T-helper 1 cell treated with Interleukin-12 subunit alpha and Interleukin-12 subunit beta and Interleukin-4 antibody, amounts not matched to agents 30 μg/mL and 1 μg/mL, for 36 hours (primary cell): ENCODE data around the gene FANCD2OS.
"Not testable (repeated sequence)": the region's sequence is repeated elsewhere in the genome, so short reads cannot be mapped to it uniquely, and the experiment has no call there.

Experiments used
- H3K27ac Mint-ChIP-seq: one replicate; pipeline ENCODE4 v1.8.0; 2021; ENCODE audit warnings: mild to moderate bottlenecking, mixed read lengths
- H3K27me3 Mint-ChIP-seq: one replicate; pipeline ENCODE4 v1.8.0; 2021; ENCODE audit warnings: low read depth, mixed read lengths
- H3K36me3 Mint-ChIP-seq: one replicate; pipeline ENCODE4 v1.8.0; 2021; ENCODE audit warnings: low read depth, mixed read lengths
- H3K4me1 Mint-ChIP-seq: one replicate; pipeline ENCODE4 v1.8.0; 2021; ENCODE audit warnings: low read depth, mixed read lengths
- H3K4me3 Mint-ChIP-seq: one replicate; pipeline ENCODE4 v1.8.0; 2021; ENCODE audit warnings: mild to moderate bottlenecking, moderate library complexity, mixed read lengths
- H3K9me3 Mint-ChIP-seq: one replicate; pipeline ENCODE4 v1.8.0; 2021; ENCODE audit warnings: mixed read lengths

Gene FANCD2OS

GRCh38 chr3:10121064-10121463 is 13.0 kb upstream of the FANCD2OS start:
- Mint-ChIP-seq H3K36me3 (peaks cover 42% of the 10 kb centered on the region), H3K4me3 (no peak overlapping the region), H3K4me1 (peaks cover 37% of the 10 kb centered on the region), H3K27ac (no peak overlapping the region), H3K27me3 (no peaks in the 10 kb centered on the region), H3K9me3 (no peaks in the 10 kb centered on the region)

DNA sequence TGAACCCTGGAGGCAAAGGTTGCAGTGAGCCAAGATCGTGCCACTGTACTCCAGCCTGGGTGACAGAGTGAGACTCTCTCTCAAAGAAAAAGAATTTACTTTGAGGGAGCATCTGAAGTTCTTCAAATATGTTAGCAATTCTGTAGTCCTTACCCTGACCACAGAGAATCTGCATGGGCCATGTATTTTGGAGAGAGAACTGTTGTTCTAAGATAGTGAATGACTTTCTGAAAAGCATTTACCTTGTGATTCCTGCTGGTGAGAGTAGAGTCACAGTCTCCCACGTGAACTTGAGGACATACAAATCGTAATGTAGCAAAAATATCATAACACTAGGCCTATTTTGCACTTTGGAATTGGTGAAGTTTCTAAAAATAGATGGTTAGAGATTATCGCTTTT is 11.3 kb upstream of the FANCD2OS start:
- Mint-ChIP-seq H3K27me3 (peaks cover 3% of the 10 kb centered on the region), H3K4me1 (peaks cover 36% of the 10 kb centered on the region), H3K4me3 (no peak overlapping the region), H3K27ac (no peak overlapping the region), H3K36me3 (peaks cover 39% of the 10 kb centered on the region), H3K9me3 (no peaks in the 10 kb centered on the region)

GRCh38 chr3:10116928-10117327 is 8.9 kb upstream of the FANCD2OS start:
- no peaks in the 10 kb centered on the region for H3K9me3 Mint-ChIP-seq
- H3K4me1 Mint-ChIP-seq, result peaks cover 28% of the 10 kb centered on the region
- H3K27ac Mint-ChIP-seq, result no peak overlapping the region
- peaks cover 30% of the 10 kb centered on the region for H3K36me3 Mint-ChIP-seq
- peaks cover 3% of the 10 kb centered on the region for H3K27me3 Mint-ChIP-seq
- H3K4me3 Mint-ChIP-seq, result peak overlapping the region; percentile 99

DNA sequence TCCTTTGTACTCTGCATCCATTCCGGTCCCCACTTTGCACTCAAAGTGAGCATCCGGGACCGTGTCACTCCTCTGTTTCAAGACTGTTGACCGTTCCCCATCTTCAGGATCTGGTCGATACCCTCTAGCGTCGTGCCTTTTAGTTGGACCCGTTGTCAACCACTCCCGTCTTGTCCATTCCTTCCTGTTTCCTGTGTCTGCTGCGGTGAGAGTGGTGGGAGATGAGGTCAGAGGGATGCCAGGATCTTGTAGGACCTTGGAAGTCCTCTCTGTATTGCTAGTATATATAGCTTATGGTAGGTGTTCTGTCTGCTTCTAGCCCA is 8.0 kb upstream of the FANCD2OS start:
- H3K4me3 Mint-ChIP-seq, result peak overlapping the region; percentile 99
- H3K4me1 Mint-ChIP-seq, result peaks cover 26% of the 10 kb centered on the region
- peak overlapping the region; percentile 95 for H3K27ac Mint-ChIP-seq
- peaks cover 27% of the 10 kb centered on the region for H3K36me3 Mint-ChIP-seq
- H3K27me3 Mint-ChIP-seq, result peaks cover 3% of the 10 kb centered on the region
- no peaks in the 10 kb centered on the region for H3K9me3 Mint-ChIP-seq

DNA sequence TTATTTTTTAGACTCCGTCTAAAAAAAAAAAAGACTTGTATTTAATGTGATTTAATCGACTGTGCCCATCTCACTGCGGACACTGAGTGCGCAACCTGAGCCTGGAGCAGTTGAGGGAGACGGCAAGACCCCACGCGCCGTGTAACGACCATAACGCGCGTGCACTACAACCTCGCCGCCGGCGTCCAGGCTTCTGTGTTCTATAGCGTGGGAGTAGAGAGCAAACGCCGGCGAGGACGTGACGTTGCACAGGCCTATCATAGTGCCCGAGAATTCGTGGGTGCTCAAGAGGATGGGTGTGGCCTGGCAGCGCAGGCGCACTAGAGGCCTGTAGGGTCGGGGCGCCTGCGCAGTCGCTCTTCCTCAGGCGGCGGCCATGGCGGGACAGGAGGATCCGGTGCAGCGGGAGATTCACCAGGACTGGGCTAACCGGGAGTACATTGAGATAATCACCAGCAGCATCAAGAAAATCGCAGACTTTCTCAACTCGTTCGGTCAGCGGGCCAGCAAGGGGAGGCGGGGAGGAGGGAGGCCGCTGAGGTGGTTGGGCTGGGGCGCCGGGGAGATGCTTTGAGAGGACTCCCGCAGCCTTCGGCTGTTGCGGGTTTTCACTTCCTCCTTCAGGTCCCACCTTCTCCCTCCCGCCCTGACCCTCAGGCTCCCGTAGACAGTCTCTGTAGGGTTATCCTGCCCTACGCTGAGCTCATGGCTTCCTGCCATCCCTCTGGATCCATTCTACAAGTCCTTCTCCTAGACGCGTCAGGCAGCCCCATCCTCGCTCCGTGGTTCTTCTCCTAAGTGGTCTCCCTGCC is 7.5 kb upstream of the FANCD2OS start, which contains the start of gene BRK1:
Gene BRK1 (plus strand): TSS at position 350 of the 812 bp plus-strand sequence. CDS start 27 bp downstream, at position 377.
- H3K9me3 Mint-ChIP-seq, result no peaks in the 10 kb centered on the region
- peaks cover 3% of the 10 kb centered on the region for H3K27me3 Mint-ChIP-seq
- H3K27ac Mint-ChIP-seq, result peak within 1 kb of the TSS; percentile 95
- H3K4me3 Mint-ChIP-seq, result peak within 1 kb of the TSS; percentile 99
- peaks cover 20% of the 10 kb centered on the region for H3K4me1 Mint-ChIP-seq
- peaks cover 22% of the 10 kb centered on the region for H3K36me3 Mint-ChIP-seq

GRCh38 chr3:10106919-10107318 is 1.1 kb downstream of the FANCD2OS start:
- Mint-ChIP-seq H3K27ac (no peak overlapping the region), H3K4me3 (no peak overlapping the region), H3K4me1 (peaks cover 2% of the 10 kb centered on the region), H3K36me3 (peaks cover 4% of the 10 kb centered on the region), H3K27me3 (no peaks in the 10 kb centered on the region), H3K9me3 (no peaks in the 10 kb centered on the region)

DNA sequence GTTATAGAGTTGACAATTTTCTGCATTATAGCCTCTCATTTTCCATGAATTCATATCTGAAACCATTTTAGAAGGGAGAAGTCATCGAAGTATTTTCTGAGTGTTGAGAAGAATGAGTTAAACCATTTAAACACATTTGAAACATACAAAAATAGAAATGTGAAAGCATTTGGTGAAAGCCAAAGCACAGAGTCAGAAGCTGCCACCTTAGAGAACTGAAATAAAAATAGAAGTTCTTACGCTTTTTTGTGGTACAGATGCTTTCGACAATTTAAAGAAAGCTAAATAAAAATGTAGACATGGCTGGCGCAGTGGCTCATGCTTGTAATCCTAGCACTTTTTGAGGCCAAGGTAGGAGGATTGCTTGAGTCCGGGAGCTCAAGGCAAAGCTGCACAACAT is 9.0 kb downstream of the FANCD2OS start:
- Mint-ChIP-seq H3K4me1 (no peaks in the 10 kb centered on the region), H3K27me3 (no peaks in the 10 kb centered on the region), H3K9me3 (no peaks in the 10 kb centered on the region), H3K36me3 (peaks cover 18% of the 10 kb centered on the region), H3K27ac (no peak overlapping the region), H3K4me3 (no peak overlapping the region)

DNA sequence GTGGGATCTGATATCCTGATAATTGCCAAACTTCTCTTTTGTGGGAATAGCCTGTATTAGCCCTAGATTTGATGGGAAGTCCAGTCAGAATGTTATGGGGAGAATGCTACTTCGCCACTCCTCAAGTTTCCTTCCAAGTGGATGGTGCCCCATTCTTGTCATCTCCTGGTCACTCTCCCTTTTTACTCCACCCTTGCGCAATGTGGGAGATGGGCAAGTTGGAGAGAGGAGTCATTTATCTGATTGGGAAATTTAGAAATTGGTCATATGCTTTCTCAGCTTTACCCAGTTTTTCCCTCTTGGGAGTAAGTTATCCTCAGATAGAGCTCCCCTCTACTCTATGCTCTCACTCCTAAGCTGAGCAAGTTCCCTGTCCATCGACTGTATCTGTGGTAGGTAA is 14.4 kb downstream of the FANCD2OS start:
- Mint-ChIP-seq H3K27me3 (no peaks in the 10 kb centered on the region), H3K36me3 (peaks cover 23% of the 10 kb centered on the region), H3K27ac (no peak overlapping the region), H3K4me1 (no peaks in the 10 kb centered on the region), H3K9me3 (no peaks in the 10 kb centered on the region), H3K4me3 (no peak overlapping the region)

- H3K36me3 Mint-ChIP-seq, result peaks cover 24% of the 10 kb centered on the region
- not testable (repeated sequence) for H3K4me3 Mint-ChIP-seq, H3K27me3 Mint-ChIP-seq, H3K27ac Mint-ChIP-seq, H3K4me1 Mint-ChIP-seq, H3K9me3 Mint-ChIP-seq
Measured at GRCh38 chr3:10091387-10091786, 16.7 kb downstream of the FANCD2OS start.

DNA sequence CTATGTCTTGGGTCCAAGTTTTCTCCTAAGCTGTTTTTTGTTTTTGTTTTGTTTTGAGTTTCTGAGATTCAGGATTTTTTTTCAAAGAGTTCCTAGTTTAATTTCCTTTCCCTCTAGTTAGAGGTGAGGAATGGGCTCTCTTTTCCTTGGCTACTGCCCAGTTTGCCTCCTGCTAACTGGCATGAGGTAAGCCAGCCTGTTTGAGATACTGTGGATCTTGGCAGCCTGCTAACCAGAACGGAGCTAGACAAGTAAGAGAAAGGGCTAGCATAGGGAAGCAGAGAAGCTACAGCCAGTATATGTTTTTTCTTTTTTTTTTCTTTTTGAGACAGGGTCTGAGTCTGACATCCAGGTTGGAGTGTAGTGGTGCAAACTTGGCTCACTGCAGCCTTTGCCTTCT is 17.3 kb downstream of the FANCD2OS start:
- H3K27ac Mint-ChIP-seq, H3K4me3 Mint-ChIP-seq, H3K27me3 Mint-ChIP-seq, H3K9me3 Mint-ChIP-seq, H3K4me1 Mint-ChIP-seq: not testable (repeated sequence)
- H3K36me3 Mint-ChIP-seq, result peaks cover 24% of the 10 kb centered on the region

- Mint-ChIP-seq H3K4me3 (no peak overlapping the region), H3K27ac (no peak overlapping the region), H3K27me3 (no peaks in the 10 kb centered on the region), H3K9me3 (no peaks in the 10 kb centered on the region), H3K4me1 (no peaks in the 10 kb centered on the region), H3K36me3 (peaks cover 24% of the 10 kb centered on the region)
Measured at GRCh38 chr3:10090179-10090578, 17.9 kb downstream of the FANCD2OS start.

DNA sequence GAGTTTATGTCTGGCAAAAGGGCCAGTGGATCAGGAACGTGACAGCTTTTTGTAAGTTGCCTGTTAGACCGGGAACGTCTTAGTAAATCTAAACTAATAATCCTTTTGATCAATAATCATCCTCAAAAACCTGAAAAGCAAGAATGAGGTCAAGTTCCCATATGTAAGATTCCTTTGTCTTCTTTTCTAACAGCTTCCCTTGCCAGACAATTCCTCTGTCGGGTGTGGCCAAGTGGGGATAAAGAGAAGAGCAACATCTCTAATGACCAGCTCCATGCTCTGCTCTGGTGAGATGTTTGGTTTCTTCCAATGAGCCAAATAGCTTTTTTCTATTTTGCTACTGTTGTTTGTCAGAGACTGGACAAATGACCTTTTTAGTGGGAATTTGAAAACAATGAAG is 19.8 kb downstream of the FANCD2OS start:
- no peaks in the 10 kb centered on the region for H3K9me3 Mint-ChIP-seq
- no peak overlapping the region for H3K27ac Mint-ChIP-seq
- no peak overlapping the region for H3K4me3 Mint-ChIP-seq
- H3K27me3 Mint-ChIP-seq, result no peaks in the 10 kb centered on the region
- peaks cover 21% of the 10 kb centered on the region for H3K36me3 Mint-ChIP-seq
- H3K4me1 Mint-ChIP-seq, result no peaks in the 10 kb centered on the region

- H3K36me3 Mint-ChIP-seq, result peaks cover 22% of the 10 kb centered on the region
- H3K27me3 Mint-ChIP-seq, result no peaks in the 10 kb centered on the region
- H3K4me3 Mint-ChIP-seq, result no peak overlapping the region
- no peak overlapping the region for H3K27ac Mint-ChIP-seq
- no peaks in the 10 kb centered on the region for H3K9me3 Mint-ChIP-seq
- no peaks in the 10 kb centered on the region for H3K4me1 Mint-ChIP-seq
Measured at GRCh38 chr3:10085738-10086137, 22.3 kb downstream of the FANCD2OS start.

- H3K4me3 Mint-ChIP-seq, result no peak overlapping the region
- H3K9me3 Mint-ChIP-seq, result no peaks in the 10 kb centered on the region
- H3K27ac Mint-ChIP-seq, result no peak overlapping the region
- H3K36me3 Mint-ChIP-seq, result peaks cover 14% of the 10 kb centered on the region
- no peaks in the 10 kb centered on the region for H3K27me3 Mint-ChIP-seq
- H3K4me1 Mint-ChIP-seq, result no peaks in the 10 kb centered on the region
Measured at GRCh38 chr3:10081871-10082270, 26.2 kb downstream of the FANCD2OS start.

GRCh38 chr3:10074666-10075065 is 33.4 kb downstream of the FANCD2OS start:
- Mint-ChIP-seq H3K27me3 (no peaks in the 10 kb centered on the region), H3K4me3 (no peak overlapping the region), H3K4me1 (no peaks in the 10 kb centered on the region), H3K36me3 (peaks cover 16% of the 10 kb centered on the region), H3K27ac (no peak overlapping the region), H3K9me3 (no peaks in the 10 kb centered on the region)

- H3K9me3 Mint-ChIP-seq, H3K4me3 Mint-ChIP-seq, H3K4me1 Mint-ChIP-seq, H3K27ac Mint-ChIP-seq, H3K27me3 Mint-ChIP-seq: not testable (repeated sequence)
- peaks cover 32% of the 10 kb centered on the region for H3K36me3 Mint-ChIP-seq
Measured at GRCh38 chr3:10070077-10070476, 38.0 kb downstream of the FANCD2OS start.
